ENCODE data around the gene RPL18.
"Not testable (repeated sequence)": the region's sequence is repeated elsewhere in the genome, so short reads cannot be mapped to it uniquely, and the experiment has no call there.

RPL18 gene

GRCh38 chr19:48588670-48589401 is 30.1 kb downstream of the RPL18 start:
- FAIRE-seq (no peak), DNase-seq (ENCODE audit: low spot score) (peak; percentile 91)

- DNase-seq (ENCODE audit: low spot score) (no peak), FAIRE-seq (no peak)
These were observed 31.6 kb downstream of the RPL18 start for GRCh38 chr19:48587387-48587786.

GRCh38 chr19:48582168-48582567 is 36.8 kb downstream of the RPL18 start:
- DNase-seq (ENCODE audit: low spot score) (no peak), FAIRE-seq (no peak)

GRCh38 chr19:48578891-48579290 is 40.1 kb downstream of the RPL18 start:
- FAIRE-seq (no peak), DNase-seq (ENCODE audit: low spot score) (no peak)

- FAIRE-seq; DNase-seq (ENCODE audit: low spot score): not testable (repeated sequence)
These were observed 41.1 kb downstream of the RPL18 start for GRCh38 chr19:48577908-48578307.

GRCh38 chr19:48575931-48576622 is 42.9 kb downstream of the RPL18 start:
- no peak for FAIRE-seq
- no peak for DNase-seq (ENCODE audit: low spot score)

GRCh38 chr19:48573163-48573505 is 45.8 kb downstream of the RPL18 start:
- no peak for FAIRE-seq

GRCh38 chr19:48571378-48572162 is 47.4 kb downstream of the RPL18 start:
- DNase-seq (ENCODE audit: low spot score), result no peak
- no peak for FAIRE-seq

More at GRCh38 chr19:48573163-48573505, 45.8 kb downstream of the RPL18 start:
- no peak for DNase-seq (ENCODE audit: low spot score)

- FAIRE-seq, result no peak
- no peak for DNase-seq (ENCODE audit: low spot score)
These were observed 49.2 kb downstream of the RPL18 start for GRCh38 chr19:48569814-48570213.

GRCh38 chr19:48568345-48568886 is 50.6 kb downstream of the RPL18 start:
- DNase-seq (ENCODE audit: low spot score) (peak; percentile 92), FAIRE-seq (peak; percentile 78)
